NOMO-1 (cell line): ENCODE results near the gene ELP1.
"Not testable (repeated sequence)": the region's sequence is repeated elsewhere in the genome, so short reads cannot be mapped to it uniquely, and the experiment has no call there.

Experiments
- DNase-seq, 2 experiments: peaks; one replicate each; lab custom pipeline; 2025; ENCODE audit not compliant: unreplicated experiment in 2 of 2; lab: John Stamatoyannopoulos, UW

ELP1 gene

DNA sequence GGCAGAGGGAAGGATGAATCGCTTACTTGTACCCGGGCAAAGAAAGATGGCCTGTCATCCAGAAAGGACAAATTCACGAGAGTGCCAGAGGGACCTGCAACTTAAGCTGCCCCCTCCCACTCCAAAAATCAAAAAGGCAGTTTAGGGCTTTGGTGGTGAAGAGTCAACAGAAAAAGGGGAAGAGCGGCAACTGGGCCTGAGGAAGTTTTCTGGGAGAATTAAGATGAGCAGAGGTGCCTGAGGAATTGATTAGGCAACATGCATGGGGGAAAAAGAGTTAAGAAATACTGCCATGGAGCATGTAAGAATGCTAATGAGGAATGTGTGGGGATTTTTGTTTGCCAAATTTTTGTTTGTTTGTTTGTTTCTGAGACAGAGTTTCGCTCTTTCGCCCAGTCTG, 76.4 kb downstream of the ELP1 start:
- no peak for DNase-seq

GRCh38 chr9:108855888-108856287, 78.0 kb downstream of the ELP1 start, which contains the start of gene ACTL7B:
Gene ACTL7B, minus strand, starts transcription at chr9:108855986. Its CDS starts 56 bp downstream, at chr9:108855930.
- DNase-seq: no peak

- no peak for DNase-seq
Measured at GRCh38 chr9:108855529-108855886, 78.4 kb downstream of the ELP1 start.

- DNase-seq: no peak
Measured at GRCh38 chr9:108854641-108855528, 79.0 kb downstream of the ELP1 start.

DNA sequence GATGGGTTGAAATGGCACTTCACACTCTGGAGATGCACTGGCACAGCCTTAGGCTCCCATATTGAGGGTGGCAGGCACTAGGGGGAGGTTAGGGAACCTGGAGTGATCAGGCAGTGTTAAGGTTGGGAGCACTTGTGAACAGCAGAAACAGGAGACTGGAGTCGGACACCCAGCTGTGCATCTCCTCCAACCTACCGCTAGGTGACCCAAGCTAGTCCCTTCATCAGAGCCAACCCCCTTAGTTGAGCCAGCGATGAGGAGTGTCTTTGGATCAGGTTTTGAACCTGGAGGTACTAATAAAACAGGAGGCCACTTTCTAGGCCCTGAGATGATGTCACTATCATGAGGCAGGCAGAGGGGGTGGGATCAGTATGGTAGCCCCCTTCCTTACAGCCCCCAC, 79.8 kb downstream of the ELP1 start:
- DNase-seq: no peak

- no peak for DNase-seq
Measured at GRCh38 chr9:108852079-108852478, 81.8 kb downstream of the ELP1 start.

- DNase-seq: no peak
Measured at GRCh38 chr9:108851138-108851537, 82.8 kb downstream of the ELP1 start.

GRCh38 chr9:108850293-108850897, 83.5 kb downstream of the ELP1 start:
- DNase-seq: no peak

DNA sequence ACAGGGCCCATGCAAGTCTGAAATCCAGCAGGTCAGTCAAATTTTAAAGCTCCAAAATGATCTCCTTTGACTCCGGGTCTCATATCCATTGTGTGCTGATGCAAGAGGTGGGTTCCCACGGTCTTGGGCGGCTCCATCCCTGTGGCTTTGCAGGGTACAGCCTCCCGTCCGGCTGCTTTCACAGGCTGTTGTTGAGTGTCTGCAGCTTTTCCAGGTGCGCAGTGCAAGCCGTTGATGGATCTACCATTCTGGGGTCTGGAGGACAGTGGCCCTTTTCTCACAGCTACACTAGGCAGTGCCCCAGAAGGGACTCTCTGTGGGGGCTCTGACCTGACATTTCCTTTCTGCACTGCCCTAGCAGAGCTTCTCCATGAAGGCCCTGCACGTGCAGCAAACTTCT, 85.6 kb downstream of the ELP1 start:
- not testable (repeated sequence) for DNase-seq

GRCh38 chr9:108845947-108846346, 88.0 kb downstream of the ELP1 start:
- DNase-seq: peak; percentile 39 to 49

GRCh38 chr9:108845507-108845906, 88.4 kb downstream of the ELP1 start:
- DNase-seq: no peak

- no peak for DNase-seq
Measured at GRCh38 chr9:108844856-108845255, 89.1 kb downstream of the ELP1 start.

- DNase-seq: no peak
Measured at GRCh38 chr9:108844391-108844790, 89.5 kb downstream of the ELP1 start.

GRCh38 chr9:108842610-108843295, 91.2 kb downstream of the ELP1 start:
- peak in 1 of 2 experiments; percentile 32 for DNase-seq

GRCh38 chr9:108839561-108839960, 94.4 kb downstream of the ELP1 start:
- DNase-seq: not testable (repeated sequence)

DNA sequence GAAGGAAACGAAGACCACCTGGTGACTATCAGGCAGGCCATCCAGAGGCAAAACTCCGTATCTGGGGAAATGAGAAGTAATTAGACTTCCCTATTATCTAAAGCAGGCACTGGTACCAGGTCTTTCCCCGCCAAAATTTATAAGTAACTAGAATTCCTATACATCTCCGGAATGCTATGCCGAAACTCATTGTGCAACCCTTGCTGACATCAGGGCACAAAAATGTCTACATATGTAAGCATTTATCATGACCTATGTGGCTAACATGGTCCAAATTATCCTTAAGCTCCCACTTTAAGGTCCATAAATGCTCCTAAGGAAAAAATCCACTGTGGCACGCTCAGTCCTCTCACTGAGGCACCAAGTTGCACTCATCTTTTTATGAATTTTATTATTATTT, 95.9 kb downstream of the ELP1 start:
- no peak for DNase-seq

- DNase-seq: no peak
Measured at GRCh38 chr9:108837530-108837929, 96.4 kb downstream of the ELP1 start.

DNA sequence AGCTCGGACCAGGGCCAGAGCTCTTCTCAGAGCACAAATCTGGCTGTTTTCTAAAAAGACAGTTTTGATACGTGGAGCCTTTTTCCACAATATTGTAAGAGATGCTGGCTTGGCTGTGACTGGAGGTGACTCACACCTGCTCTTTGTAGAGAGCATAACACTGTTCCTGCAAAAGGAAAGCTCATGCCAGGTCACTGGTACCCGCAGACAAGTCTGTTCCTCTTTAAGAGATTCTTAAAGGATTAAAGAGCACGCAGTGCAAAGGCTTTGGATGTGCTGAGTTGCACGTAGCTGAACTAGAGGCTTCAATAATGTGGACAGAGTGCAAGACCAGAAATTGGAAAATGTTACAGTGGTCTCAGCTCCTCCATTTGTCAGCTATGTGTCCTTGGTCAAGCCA, 97.1 kb downstream of the ELP1 start:
- DNase-seq: no peak

DNA sequence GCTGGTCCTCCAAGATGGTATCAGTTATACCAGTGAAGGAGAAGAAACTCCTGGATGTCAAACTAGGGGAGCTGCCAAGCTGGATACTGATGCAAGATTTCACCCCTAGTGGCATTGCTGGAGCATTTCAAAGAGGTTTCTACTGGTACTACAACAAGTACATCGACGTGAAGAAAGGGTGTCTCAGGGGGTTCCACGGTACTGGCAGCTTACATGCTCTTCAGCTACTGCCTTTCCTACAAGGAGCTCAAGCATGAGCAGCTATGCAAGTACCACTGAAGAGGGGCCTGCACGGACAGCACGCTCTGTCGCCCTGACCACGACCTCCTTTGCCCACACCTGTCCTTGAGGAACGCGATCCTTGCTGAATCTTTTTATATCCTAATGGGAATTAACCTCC, 97.6 kb downstream of the ELP1 start:
- no peak for DNase-seq

DNA sequence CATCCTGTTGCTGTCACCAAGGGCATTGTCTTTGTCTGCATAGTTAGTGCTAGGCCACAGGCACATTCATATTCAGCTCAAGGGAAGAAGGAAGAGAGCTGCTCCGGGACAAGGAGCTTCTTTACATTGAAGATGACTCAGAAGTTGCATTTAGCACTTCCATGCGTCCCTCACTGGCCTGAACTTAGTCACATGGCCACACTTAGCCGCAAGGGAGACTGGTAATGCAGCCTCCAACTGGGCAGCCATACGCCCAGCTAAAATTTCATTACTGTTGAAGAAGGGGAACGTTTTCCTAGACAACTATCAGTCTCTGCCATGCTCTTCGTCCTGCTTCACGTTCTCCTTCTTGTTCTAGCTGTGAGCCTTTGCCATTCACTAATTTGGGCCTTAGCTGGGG, 98.1 kb downstream of the ELP1 start:
- DNase-seq: no peak

DNA sequence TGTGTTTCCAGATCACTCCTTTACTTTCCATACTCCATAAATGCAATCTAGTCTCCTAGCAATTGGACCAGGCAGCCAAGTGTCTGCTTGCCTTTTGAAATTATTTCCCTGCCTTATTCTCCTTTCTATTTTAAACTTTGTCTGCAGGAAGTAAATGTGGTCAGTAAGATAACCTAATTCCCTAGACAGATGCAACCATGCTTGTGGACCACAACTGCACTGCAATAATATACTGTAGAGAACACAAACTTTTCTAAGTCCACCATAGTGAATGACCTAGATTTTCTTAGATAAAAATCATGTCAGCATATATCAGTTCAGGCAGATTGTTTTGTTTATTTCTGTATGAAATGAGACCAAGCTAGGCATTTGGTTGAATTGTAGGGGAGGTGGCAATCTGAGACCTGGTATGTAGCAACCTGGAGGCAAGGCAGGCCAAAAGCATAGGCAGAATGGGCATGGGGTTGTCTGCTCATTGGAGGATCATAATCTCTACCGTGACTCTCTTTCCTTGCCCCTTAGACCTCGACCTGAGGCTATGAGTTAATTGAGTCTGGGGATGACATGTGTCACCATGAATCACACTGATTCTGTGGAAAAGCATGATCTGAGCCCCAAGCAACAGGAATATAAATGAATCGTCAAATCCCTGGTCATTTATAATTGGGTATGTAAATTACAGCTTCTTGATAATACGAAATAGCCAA, 98.8 kb downstream of the ELP1 start:
- DNase-seq: peak; percentile 28 to 85
